Measurements from ENCODE around the gene ECD.

- TF ChIP-seq POLR2A (IDR thresholded peaks at IDR 0.05; ENCODE audit: low read depth, low read length) = no peak
- TF ChIP-seq POLR2AphosphoS5 (IDR thresholded peaks at IDR 0.05; ENCODE audit: low read depth, low read length) = no peak
- no peak for TF ChIP-seq TAF1 (IDR thresholded peaks at IDR 0.05; ENCODE audit: borderline replicate concordance, low read depth, low read length)
These were observed 22.4 kb upstream of the ECD start for GRCh38 chr10:73190188-73190587.

Measured in GM12892 (cell line).